Uterus (tissue), 2 donors: Measurements from ENCODE around the gene ATG4C.

Source experiments
- CTCF ChIP-seq, 4 experiments: fragments of 200-600 bp in 2 of 4; fragments of 450-650 bp in 2 of 4; sonication (generic) in 2 of 4; IDR thresholded peaks; one replicate each; pipeline ENCODE4 v1.5.1; 2016 to 2019; ENCODE audit warnings: antibody characterized with exemption in 4 of 4, mild to moderate bottlenecking in 2 of 4, moderate library complexity in 1 of 4
- POLR2A ChIP-seq, 2 donors: fragments of 450-650 bp; IDR thresholded peaks; one replicate each; pipeline ENCODE4 v1.6.1; 2016; ENCODE audit warnings: antibody characterized with exemption in 2 of 2, mild to moderate bottlenecking in 1 of 2, moderate library complexity in 1 of 2

- no peak for TF ChIP-seq CTCF (IDR thresholded peaks at IDR 0.05)
- no peak for TF ChIP-seq POLR2A (IDR thresholded peaks at IDR 0.05)
Measured at GRCh38 chr1:62794053-62794452, 10.1 kb downstream of the ATG4C start.
